ENCODE results near the gene B3GALT5.

GRCh38 chr21:39675993-39676661 is 63.4 kb downstream of the B3GALT5 start:
- no peak for TF ChIP-seq CTCF (IDR thresholded peaks at IDR 0.05)
- TF ChIP-seq EP300 (IDR thresholded peaks at IDR 0.05), result no peak
